Neural progenitor cell (in vitro differentiated cells): ENCODE data around the gene ARHGEF12.

Experiments
- EZH2phosphoT487 ChIP-seq: fragments of 200-600 bp; sonication (generic); IDR thresholded peaks from 2 replicates; pipeline ENCODE4 v1.6.1; 2017; ENCODE audit warnings: antibody characterized with exemption
- TF ChIP-seq, protein P1 (sequence below): fragments of 200-600 bp; sonication (generic); IDR thresholded peaks from 2 replicates; pipeline ENCODE4 v1.5.1; 2017; ENCODE audit warnings: antibody characterized with exemption, mild to moderate bottlenecking

- TF ChIP-seq, protein P1, sequence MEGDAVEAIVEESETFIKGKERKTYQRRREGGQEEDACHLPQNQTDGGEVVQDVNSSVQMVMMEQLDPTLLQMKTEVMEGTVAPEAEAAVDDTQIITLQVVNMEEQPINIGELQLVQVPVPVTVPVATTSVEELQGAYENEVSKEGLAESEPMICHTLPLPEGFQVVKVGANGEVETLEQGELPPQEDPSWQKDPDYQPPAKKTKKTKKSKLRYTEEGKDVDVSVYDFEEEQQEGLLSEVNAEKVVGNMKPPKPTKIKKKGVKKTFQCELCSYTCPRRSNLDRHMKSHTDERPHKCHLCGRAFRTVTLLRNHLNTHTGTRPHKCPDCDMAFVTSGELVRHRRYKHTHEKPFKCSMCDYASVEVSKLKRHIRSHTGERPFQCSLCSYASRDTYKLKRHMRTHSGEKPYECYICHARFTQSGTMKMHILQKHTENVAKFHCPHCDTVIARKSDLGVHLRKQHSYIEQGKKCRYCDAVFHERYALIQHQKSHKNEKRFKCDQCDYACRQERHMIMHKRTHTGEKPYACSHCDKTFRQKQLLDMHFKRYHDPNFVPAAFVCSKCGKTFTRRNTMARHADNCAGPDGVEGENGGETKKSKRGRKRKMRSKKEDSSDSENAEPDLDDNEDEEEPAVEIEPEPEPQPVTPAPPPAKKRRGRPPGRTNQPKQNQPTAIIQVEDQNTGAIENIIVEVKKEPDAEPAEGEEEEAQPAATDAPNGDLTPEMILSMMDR = no peak
- TF ChIP-seq EZH2phosphoT487 = no peak
Observed at GRCh38 chr11:120381401-120381800, 45.2 kb downstream of the ARHGEF12 start.
